Calu3 (cell line): ENCODE data around the gene SMC6. TPM values are rescaled to one million over a fixed set of nuclear protein-coding genes. Genes with fewer than 3 reads are reported as not detected.

ENCODE experiments used
- BruUV-seq: library from RNA; stranded (reverse); fragments of 400-500 nt; replicated peaks from 2 replicates; lab custom pipeline; 2021; lab: Mats Ljungman, UMichigan
- CTCF ChIA-PET: fragments of 300-600 bp; sonication (Branson Sonifier 250); formaldehyde crosslinking; loops from one replicate; lab custom pipeline; 2022; ENCODE audit warnings: antibody characterized with exemption; lab: Charles Lee
- DNase-seq: peaks from one replicate; pipeline ENCODE4 v3.0.0; 2022
- H3K27ac Mint-ChIP-seq: one replicate; pipeline ENCODE4 v1.8.0; 2022; ENCODE audit warnings: mixed read lengths; ENCODE audit not compliant: unreplicated experiment
- H3K27me3 Mint-ChIP-seq: one replicate; pipeline ENCODE4 v1.8.0; 2022; ENCODE audit warnings: mixed read lengths; ENCODE audit not compliant: unreplicated experiment
- H3K36me3 Mint-ChIP-seq: one replicate; pipeline ENCODE4 v1.8.0; 2022; ENCODE audit warnings: mild to moderate bottlenecking, moderate library complexity, mixed read lengths; ENCODE audit not compliant: insufficient read depth, unreplicated experiment
- H3K4me1 Mint-ChIP-seq: one replicate; pipeline ENCODE4 v1.8.0; 2022; ENCODE audit warnings: mild to moderate bottlenecking, low read depth, mixed read lengths; ENCODE audit not compliant: unreplicated experiment
- H3K4me3 Mint-ChIP-seq: one replicate; pipeline ENCODE4 v1.8.0; 2022; ENCODE audit warnings: mild to moderate bottlenecking, low read depth, moderate library complexity, mixed read lengths; ENCODE audit not compliant: unreplicated experiment
- H3K9me3 Mint-ChIP-seq: one replicate; pipeline ENCODE4 v1.8.0; 2022; ENCODE audit warnings: low read depth, mixed read lengths; ENCODE audit not compliant: unreplicated experiment
- intact Hi-C: fragments of 100-400 bp; cut with micrococcal nuclease; formaldehyde crosslinking; loops from one replicate; pipeline ENCODE4 v1.10.0; 2022; ENCODE audit not compliant: unreplicated experiment
- total RNA-seq: library from RNA; stranded (reverse); gene quantifications from 2 replicates; pipeline ENCODE4 v1.2.3, GENCODE V29; 2022
- TF ChIP-seq, protein P1 (sequence below): fragments of 200-600 bp; IDR thresholded peaks from one replicate; pipeline ENCODE4 v1.8.0; 2022; ENCODE audit warnings: antibody characterized with exemption; ENCODE audit not compliant: unreplicated experiment

The SMC6 gene
- total RNA-seq, 1 experiment from 2014 or later = 31.6 TPM

DNA sequence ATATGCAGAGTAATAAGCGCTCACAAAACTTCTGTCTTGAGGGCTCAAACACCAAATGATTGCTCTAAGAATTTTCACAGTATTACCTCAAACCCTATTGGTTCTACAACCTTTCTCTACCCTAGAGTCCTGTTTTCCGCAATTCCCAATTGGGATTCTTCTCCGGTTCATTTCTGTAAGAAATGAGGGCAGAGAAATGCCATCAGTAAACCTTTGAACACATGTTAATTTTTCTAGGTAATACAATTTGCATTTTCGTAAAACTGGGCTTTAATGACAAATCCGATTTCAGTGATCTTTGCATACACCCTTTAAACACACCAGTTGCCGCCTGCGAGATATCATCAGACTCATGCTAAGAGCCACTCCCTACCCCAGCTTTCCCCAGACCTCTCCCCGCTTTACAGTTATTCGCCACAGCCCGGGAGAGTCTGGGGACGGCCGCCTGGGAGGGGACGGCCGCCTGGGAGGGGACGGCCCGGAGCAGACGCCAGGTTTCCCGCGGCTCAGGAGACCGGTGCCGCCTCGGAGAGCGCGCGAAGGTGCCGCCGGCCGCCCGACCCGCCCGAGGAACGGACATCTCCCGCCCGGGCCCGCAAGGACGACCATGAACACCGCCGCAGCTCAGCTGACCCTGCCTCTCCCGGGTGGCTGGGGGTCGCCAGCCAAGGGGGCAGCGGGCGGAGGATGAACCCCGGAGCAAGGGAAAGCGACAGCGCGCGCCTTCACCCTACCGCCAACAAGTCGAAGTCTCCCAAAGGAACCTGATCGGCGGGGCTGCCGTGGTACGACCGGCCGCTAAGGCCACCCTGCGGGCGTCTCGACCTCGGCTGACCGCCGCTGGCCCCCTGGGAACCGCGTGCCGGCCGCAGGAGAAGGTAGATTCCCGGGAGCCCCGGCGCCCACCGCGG is 463 bp downstream of the SMC6 start:
- Mint-ChIP-seq H3K4me3 (peak overlapping the region; percentile 86), H3K27ac (peak overlapping the region; percentile 86), H3K27me3 (no peaks in the 10 kb centered on the region), H3K36me3 (peaks cover 25% of the 10 kb centered on the region), H3K9me3 (no peaks in the 10 kb centered on the region), H3K4me1 (peaks cover 18% of the 10 kb centered on the region)
- BruUV-seq = no TSS peak
- intact Hi-C loops = loop anchor here (10.0 kb wide), 2 partner anchors 382 to 622 kb away; no protein-coding TSS in a partner anchor
- DNase-seq = peak; percentile 44
- CTCF ChIA-PET = interaction anchor here (0.7 to 0.9 kb wide), 2 partner anchors 74 to 82 kb away, joined by 4 read pairs; no protein-coding TSS in a partner anchor
- TF ChIP-seq, protein P1, sequence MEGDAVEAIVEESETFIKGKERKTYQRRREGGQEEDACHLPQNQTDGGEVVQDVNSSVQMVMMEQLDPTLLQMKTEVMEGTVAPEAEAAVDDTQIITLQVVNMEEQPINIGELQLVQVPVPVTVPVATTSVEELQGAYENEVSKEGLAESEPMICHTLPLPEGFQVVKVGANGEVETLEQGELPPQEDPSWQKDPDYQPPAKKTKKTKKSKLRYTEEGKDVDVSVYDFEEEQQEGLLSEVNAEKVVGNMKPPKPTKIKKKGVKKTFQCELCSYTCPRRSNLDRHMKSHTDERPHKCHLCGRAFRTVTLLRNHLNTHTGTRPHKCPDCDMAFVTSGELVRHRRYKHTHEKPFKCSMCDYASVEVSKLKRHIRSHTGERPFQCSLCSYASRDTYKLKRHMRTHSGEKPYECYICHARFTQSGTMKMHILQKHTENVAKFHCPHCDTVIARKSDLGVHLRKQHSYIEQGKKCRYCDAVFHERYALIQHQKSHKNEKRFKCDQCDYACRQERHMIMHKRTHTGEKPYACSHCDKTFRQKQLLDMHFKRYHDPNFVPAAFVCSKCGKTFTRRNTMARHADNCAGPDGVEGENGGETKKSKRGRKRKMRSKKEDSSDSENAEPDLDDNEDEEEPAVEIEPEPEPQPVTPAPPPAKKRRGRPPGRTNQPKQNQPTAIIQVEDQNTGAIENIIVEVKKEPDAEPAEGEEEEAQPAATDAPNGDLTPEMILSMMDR = no peak

DNA sequence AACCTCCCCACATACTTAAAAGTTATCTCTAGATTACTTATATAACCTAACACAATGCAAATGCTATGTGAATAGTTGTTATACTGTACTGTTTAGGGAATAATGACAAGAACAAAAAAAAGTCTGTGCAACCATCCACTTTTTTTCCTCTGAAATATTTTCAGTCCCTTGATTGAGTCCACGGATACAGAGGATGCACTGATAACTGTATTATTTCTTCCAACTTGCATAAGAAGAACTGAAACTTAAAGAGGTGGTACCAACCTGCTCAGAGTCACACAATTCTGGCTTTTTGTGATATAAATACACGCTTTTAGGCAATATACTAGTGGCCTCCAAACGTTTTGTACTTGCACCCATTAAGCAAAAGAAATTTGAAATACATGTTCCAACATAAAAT is 1.4 kb downstream of the SMC6 start:
- H3K4me3 Mint-ChIP-seq = peak overlapping the region; percentile 86

DNA sequence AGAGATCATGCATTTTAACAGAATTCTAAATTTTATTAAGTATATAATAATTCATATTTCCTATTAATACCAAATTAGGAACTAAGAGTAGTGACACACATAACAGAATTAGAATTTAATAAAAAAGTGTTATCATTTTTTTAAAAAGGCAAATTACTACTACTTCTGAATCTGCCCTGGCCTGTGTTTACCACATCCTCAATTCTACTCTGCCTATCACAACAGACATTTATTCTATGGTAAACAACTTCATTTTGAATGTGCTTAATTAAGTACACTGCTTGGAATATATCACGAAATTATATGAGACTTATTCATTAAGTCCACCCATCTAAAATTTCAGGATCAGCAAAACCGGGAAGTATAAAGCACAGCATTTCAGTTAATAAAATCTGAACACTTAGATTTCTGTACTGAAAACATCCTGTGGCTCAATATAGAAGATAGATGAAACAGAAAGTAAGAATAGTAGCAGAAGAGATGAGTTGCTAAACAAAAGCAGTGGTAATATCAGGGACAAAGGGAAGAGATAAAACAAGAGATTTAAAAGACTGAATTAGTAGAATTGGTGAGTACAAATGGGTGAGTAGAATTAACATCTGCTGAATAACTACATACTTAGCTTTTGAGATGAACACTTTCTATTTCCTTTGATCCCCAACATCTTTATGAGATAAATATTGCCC is 3.7 kb downstream of the SMC6 start:
- H3K4me3 Mint-ChIP-seq = no peak overlapping the region

More for the DNA sequence above, 1.4 kb downstream of the SMC6 start:
- Mint-ChIP-seq H3K9me3 (no peaks in the 10 kb centered on the region), H3K4me1 (peaks cover 18% of the 10 kb centered on the region), H3K36me3 (peaks cover 25% of the 10 kb centered on the region), H3K27me3 (no peaks in the 10 kb centered on the region), H3K27ac (no peak overlapping the region)
- no peak for DNase-seq
- intact Hi-C loops = loop anchor here (10.0 kb wide), 2 partner anchors 383 to 623 kb away; no protein-coding TSS in a partner anchor
- BruUV-seq = TSS peak; percentile 50
- TF ChIP-seq, protein P1 = no peak
- CTCF ChIA-PET = no interaction called here

DNA sequence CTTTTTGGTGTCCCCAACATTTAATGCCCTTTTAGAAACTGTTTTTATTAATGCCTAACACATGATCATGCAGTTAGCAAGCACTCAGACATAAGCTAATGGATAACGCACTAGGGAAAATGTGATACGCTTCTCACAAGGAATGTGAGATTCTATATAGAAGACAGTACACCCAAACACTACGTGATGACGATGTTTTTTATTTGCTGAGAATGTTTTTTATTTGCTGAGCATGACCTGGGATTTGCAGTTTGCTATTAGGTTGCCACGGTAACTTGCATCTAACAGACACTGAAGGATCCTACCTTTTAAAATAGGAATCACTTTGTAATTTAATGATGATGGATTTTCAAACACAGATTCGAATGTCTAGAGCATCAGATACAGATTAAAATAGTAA is 4.9 kb downstream of the SMC6 start:
- Mint-ChIP-seq H3K27me3 (no peaks in the 10 kb centered on the region), H3K27ac (no peak overlapping the region), H3K4me3 (no peak overlapping the region), H3K36me3 (peaks cover 12% of the 10 kb centered on the region), H3K4me1 (peaks cover 18% of the 10 kb centered on the region), H3K9me3 (no peaks in the 10 kb centered on the region)
- no TSS peak for BruUV-seq
- intact Hi-C loops = no loop called here
- no peak for DNase-seq
- CTCF ChIA-PET = no interaction called here
- TF ChIP-seq, protein P1 = no peak

More for the DNA sequence above, 3.7 kb downstream of the SMC6 start:
- Mint-ChIP-seq H3K27me3 (no peaks in the 10 kb centered on the region), H3K4me1 (peaks cover 18% of the 10 kb centered on the region), H3K9me3 (no peaks in the 10 kb centered on the region), H3K27ac (peak overlapping the region; percentile 4), H3K36me3 (peaks cover 23% of the 10 kb centered on the region)
- no peak for DNase-seq
- intact Hi-C loops = loop anchor here (10.0 kb wide), 2 partner anchors 385 to 625 kb away; no protein-coding TSS in a partner anchor
- CTCF ChIA-PET = no interaction called here
- no TSS peak for BruUV-seq
- TF ChIP-seq, protein P1 = no peak
